ENCODE data around the gene GOSR2.

Gene GOSR2

GRCh38 chr17:46991617-46992016 lies 68.7 kb downstream of the GOSR2 start:
- DNase-seq (ENCODE audit: low read depth in 2 of 2): no peak

Data from stimulated activated CD4-positive, alpha-beta T cell treated with anti-CD3 and anti-CD28 coated beads, Interleukin-1b, Interleukin-23, amount 100 ng/mL, for 4 hours (primary cell).